PC-3 (cell line): ENCODE results near the gene SFRP5.

Source experiments
- CTCF ChIP-seq: fragments of 300-600 bp; sonication (generic); conservative IDR thresholded peaks from 2 replicates; pipeline ENCODE4 v1.5.1; 2017; ENCODE audit warnings: antibody characterized with exemption, low read depth, mild to moderate bottlenecking, low read length
- EZH2 ChIP-seq: fragments of 300-600 bp; sonication (generic); IDR thresholded peaks from one replicate; pipeline ENCODE4 v1.6.1; 2017; ENCODE audit warnings: antibody characterized with exemption, mild to moderate bottlenecking, low read length; ENCODE audit not compliant: unreplicated experiment

GRCh38 chr10:97765201-97765600 lies 6.6 kb downstream of the SFRP5 start:
- TF ChIP-seq CTCF: no peak
- TF ChIP-seq EZH2: no peak
